SJCRH30 (cell line): Measurements from ENCODE around the gene GBP6. TPM values are rescaled to one million over a fixed set of nuclear protein-coding genes. Genes with fewer than 3 reads are reported as not detected.
"Not testable (repeated sequence)": the region's sequence is repeated elsewhere in the genome, so short reads cannot be mapped to it uniquely, and the experiment has no call there.

ENCODE experiments used
- DNase-seq, 2 experiments: peaks; one replicate each; pipeline ENCODE4 v3.0.0-alpha.2; 2015 to 2020
- H3K27ac ChIP-seq: fragments of 250-450 bp; sonication (Bioruptor Pico); 2 replicates; pipeline ENCODE4 v1.5.1; 2020; ENCODE audit warnings: mild to moderate bottlenecking, moderate library complexity
- H3K27me3 ChIP-seq: fragments of 250-450 bp; sonication (Bioruptor Pico); 2 replicates; pipeline ENCODE4 v1.5.1; 2020; ENCODE audit warnings: mild to moderate bottlenecking, moderate library complexity
- H3K36me3 ChIP-seq: fragments of 250-450 bp; sonication (Bioruptor Pico); 2 replicates; pipeline ENCODE4 v1.5.1; 2020; ENCODE audit warnings: mild to moderate bottlenecking, moderate library complexity
- H3K4me1 ChIP-seq: fragments of 250-450 bp; sonication (Bioruptor Pico); 2 replicates; pipeline ENCODE4 v1.5.1; 2020; ENCODE audit warnings: mild to moderate bottlenecking, moderate library complexity
- H3K4me3 ChIP-seq: fragments of 250-450 bp; sonication (Bioruptor Pico); 2 replicates; pipeline ENCODE4 v1.5.1; 2020; ENCODE audit warnings: mild to moderate bottlenecking, moderate library complexity
- H3K9me3 ChIP-seq: fragments of 250-450 bp; sonication (Bioruptor Pico); replicated peaks from 2 replicates; pipeline ENCODE4 v1.5.1; 2020; ENCODE audit warnings: mild to moderate bottlenecking, moderate library complexity
- total RNA-seq: library from RNA; depleted of rRNA; stranded (reverse); fragments of >200 nt; shearing (Covaris generic); gene quantifications from 2 replicates; pipeline ENCODE4 v1.2.3, GENCODE V29; 2014; rRNA removed

Gene GBP6
- total RNA-seq, 1 experiment from 2014 or later: not detected

DNA sequence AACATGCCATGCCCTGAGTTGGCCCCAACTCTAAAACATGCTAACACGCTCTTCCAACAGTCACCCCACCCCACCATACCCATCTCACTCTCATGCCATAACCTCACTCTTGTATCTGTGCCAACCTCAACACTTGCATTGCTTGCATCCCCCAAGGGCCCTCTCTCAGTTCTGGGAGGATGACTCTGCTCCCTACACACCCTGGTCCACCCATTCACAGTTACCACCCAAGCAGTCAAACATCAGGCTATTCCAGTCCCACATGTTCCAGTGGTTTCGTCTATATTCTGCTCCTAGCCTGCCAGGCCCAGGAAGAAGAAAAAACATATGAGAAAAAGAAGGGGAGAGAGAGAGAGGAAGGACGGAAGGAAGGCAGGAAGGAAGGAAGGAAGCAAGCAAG is 31.0 kb downstream of the GBP6 start:
- no peak for DNase-seq
- Histone ChIP-seq H3K9me3 (no peaks in the 10 kb centered on the region), H3K27ac (no peak overlapping the region), H3K36me3 (no peaks in the 10 kb centered on the region), H3K4me1 (no peaks in the 10 kb centered on the region), H3K27me3 (no peaks in the 10 kb centered on the region), H3K4me3 (no peak overlapping the region)

DNA sequence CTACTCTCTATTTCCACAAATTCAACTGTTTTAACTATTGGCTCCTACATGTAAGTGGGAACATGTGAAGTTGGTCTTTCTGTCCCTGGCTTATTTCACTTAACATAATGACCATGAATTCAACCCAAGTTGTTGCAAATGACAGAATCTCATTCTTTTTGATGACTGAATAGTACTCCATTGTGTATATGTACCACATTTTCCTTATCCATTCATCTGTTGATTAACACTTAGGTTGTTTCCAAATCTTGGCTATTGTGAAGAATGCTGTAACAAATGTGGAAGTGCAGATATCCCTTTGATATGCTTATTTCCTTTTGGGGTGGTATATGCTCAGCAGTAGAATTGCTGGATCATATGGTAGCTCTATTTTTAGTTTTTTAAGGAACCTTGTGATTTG is 33.0 kb downstream of the GBP6 start:
- H3K27ac ChIP-seq: no peak overlapping the region
- H3K9me3 ChIP-seq: no peaks in the 10 kb centered on the region
- no peaks in the 10 kb centered on the region for H3K4me1 ChIP-seq
- no peaks in the 10 kb centered on the region for H3K27me3 ChIP-seq
- no peak overlapping the region for H3K4me3 ChIP-seq
- DNase-seq: no peak
- no peaks in the 10 kb centered on the region for H3K36me3 ChIP-seq

DNA sequence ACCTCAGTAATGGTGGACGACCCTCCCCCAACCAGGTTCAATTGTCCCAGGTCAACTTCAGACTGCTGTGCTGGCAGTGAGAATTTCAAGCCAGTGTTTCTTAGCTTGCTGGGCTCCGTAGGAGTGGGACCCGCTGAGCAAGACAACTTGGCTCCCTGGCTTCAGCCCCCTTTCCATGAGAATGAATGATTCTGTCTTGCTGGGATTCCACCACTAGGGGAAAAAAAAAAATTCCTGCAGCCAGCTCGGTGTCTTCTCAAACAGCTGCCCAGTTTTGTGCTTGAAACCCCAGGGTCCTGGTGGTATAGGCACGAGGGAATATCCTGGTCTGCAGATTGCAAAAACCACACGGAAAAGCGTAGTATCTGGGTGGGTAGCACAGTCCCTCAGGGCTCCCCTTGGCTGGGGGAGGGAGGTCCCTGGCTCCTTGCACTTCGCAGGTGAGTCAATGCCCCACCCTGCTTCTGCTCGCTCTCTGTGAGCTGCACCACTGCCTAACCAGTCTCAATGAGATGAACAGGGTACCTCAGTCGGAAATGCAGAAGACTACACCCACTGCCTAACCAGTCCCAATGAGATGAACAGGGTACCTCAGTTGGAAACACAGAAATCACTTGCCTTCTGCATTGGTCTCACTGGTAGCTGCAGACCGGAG is 41.5 kb downstream of the GBP6 start:
- DNase-seq: no peak
- H3K9me3 ChIP-seq: no peaks in the 10 kb centered on the region
- no peaks in the 10 kb centered on the region for H3K4me1 ChIP-seq
- H3K27me3 ChIP-seq: no peaks in the 10 kb centered on the region
- H3K27ac ChIP-seq: no peak overlapping the region
- no peak overlapping the region for H3K4me3 ChIP-seq
- no peaks in the 10 kb centered on the region for H3K36me3 ChIP-seq

DNA sequence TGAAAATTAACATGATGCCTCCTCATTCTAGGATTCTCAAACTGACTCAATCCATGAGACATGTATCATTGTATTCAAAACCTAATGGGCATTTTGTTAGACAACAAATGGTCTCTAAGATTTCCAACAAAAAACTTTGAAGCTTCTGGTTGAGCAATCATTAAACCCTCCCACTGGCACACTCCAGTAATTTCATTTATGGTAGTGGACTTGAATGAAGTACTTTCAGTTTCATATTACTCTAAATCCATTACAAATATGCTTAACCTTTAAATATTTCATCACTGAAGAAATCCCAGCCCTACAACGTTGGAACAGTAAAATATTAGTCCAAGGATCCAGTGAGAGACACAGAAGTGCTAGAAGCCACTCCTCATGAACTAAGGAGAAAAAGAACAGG is 43.5 kb downstream of the GBP6 start:
- Histone ChIP-seq H3K4me3 (no peak overlapping the region), H3K27me3 (no peaks in the 10 kb centered on the region), H3K36me3 (no peaks in the 10 kb centered on the region), H3K27ac (no peak overlapping the region), H3K4me1 (no peaks in the 10 kb centered on the region), H3K9me3 (no peaks in the 10 kb centered on the region)
- no peak for DNase-seq

DNA sequence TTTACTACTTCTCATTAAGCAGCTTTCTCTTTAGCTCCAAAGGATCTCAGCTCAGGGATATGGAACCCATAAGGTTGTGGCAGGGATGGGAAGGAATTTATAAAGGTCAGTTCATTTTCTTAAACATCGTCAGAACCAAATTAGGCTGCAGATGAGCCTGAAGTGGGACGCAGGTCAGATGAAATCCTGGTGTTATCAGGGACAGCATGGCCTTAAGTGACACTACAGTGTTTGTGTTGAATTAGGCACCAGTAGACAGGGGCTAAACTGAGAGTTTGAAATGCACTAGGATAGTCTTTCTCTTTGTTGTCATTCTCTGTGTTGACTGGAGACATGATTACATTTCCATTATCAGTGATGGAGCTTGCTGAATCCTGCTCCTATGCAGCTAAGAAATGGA is 43.9 kb downstream of the GBP6 start:
- H3K27me3 ChIP-seq, H3K36me3 ChIP-seq, DNase-seq, H3K9me3 ChIP-seq, H3K4me1 ChIP-seq, H3K4me3 ChIP-seq, H3K27ac ChIP-seq: not testable (repeated sequence)

DNA sequence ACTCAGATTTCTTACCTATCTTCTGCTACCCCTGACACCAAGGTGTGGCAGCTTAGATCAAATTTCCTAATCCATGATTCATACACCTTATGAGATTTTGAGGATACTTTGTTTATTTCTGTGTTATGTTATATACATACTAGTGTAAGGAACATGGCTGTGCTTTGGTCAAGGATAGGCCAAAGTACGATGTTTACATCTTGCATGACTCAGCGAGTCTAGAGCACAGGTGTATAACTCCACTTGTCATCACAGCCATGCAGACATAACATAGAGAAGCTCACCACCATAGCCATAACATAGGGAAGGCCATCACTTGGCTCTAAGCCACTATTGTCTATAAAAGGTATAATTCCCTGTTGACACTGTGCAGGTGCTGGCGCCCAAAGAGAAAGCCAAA is 61.2 kb downstream of the GBP6 start:
- Histone ChIP-seq H3K4me3 (no peak overlapping the region), H3K4me1 (no peaks in the 10 kb centered on the region), H3K27ac (no peak overlapping the region), H3K9me3 (no peaks in the 10 kb centered on the region), H3K36me3 (no peaks in the 10 kb centered on the region), H3K27me3 (no peaks in the 10 kb centered on the region)
- no peak for DNase-seq

DNA sequence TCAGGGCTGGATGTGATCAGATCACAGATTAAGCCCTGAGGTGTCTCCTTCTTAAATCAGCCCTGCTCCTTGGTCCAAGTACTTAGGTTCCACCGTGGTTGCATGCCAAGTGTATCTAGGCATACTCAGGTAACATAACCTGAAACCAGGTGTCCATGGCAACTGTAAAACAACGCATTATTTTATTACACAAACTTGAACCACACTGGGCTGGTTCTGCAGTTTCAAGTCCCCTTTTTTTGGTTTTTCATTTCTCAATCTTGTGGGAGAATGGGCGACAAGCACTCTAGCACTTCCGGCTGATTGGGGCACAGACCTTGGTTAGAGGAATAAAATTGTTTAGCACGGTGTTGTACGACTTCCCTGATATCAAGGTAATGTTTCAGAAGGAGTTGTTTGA is 65.2 kb downstream of the GBP6 start:
- no peak for DNase-seq
- Histone ChIP-seq H3K27me3 (no peaks in the 10 kb centered on the region), H3K4me3 (no peak overlapping the region), H3K36me3 (no peaks in the 10 kb centered on the region), H3K27ac (no peak overlapping the region), H3K9me3 (no peaks in the 10 kb centered on the region), H3K4me1 (no peaks in the 10 kb centered on the region)

DNA sequence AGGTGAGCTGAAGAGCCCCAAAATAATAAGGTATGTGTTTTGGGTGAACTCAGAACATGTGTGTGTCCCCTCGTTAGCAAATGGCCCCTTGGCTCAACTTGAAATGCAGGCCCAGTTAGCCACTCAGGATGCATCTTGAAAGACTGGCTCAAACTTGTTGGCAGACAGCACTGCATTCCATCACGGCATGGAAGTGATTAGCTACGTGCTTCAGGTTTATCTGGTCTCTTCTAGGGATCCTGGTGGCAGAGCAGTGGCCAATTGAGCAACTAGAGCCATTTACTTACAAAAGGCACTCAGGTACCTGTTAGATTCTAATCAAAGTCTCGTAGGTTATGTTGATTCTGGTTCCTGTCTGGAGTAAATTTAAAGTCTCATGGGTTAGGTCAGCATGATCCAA is 65.8 kb downstream of the GBP6 start:
- H3K4me1 ChIP-seq, H3K9me3 ChIP-seq, H3K4me3 ChIP-seq, H3K36me3 ChIP-seq, H3K27ac ChIP-seq, DNase-seq, H3K27me3 ChIP-seq: not testable (repeated sequence)

DNA sequence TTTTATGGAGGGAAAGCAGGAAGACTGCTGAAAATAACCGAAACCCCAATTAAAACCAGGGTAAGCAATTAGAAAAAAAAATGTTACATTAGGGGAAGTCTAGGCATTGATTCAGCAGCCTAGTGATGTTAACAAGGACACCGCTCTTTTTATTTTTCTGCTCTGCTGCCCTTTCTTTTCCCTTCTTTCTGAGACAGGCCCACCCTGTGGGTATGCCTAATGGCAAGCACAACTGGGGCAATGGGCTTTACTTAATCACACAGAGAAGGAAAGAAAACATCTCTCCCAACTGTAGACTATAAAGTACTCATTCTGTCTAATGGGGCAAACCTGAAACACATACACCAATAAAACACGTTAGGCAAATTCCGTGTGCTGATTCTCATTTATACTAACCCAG is 69.6 kb downstream of the GBP6 start:
- H3K9me3 ChIP-seq: no peaks in the 10 kb centered on the region
- no peaks in the 10 kb centered on the region for H3K27me3 ChIP-seq
- H3K36me3 ChIP-seq: no peaks in the 10 kb centered on the region
- no peaks in the 10 kb centered on the region for H3K4me1 ChIP-seq
- no peak overlapping the region for H3K4me3 ChIP-seq
- no peak overlapping the region for H3K27ac ChIP-seq
- DNase-seq: no peak

DNA sequence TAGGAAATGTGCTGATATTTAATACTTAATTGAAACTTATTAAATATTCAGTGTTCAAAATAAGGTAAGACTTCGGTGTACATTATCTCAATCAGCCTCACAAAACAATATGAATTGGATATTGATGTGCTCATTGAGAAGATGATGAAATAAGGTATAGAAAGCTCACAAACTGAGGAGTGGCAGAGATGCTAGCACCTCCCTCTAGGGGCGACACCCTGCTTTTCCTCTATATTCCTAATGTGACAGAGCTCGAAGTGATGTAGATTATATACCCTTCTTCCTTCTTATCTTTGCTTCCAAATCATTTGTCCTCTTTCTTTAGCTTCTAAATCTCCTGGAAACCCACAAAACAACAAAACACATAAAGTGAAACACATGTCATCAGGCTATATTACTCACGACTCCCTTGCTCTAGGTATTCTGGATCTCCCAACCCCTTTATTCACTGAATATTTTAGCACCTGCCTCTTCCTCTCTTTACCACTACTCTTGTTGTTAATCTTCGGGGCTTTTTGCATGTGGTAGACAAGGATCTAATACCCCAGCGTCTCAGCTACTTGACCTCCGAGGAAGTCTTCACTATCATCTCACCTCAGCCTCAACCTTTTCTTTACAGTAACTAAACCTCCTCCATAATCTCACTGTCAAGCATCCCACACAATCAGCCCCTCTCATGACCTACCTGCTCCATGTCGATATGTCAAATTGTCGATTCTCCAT is 70.4 kb downstream of the GBP6 start:
- not testable (repeated sequence) for H3K27ac ChIP-seq, H3K9me3 ChIP-seq, DNase-seq, H3K27me3 ChIP-seq, H3K4me3 ChIP-seq, H3K4me1 ChIP-seq, H3K36me3 ChIP-seq

Other genes starting within 250 kb of the GBP6 start
- 0.47 and 0.51 TPM in 2 replicates for gene GBP2, start 237.9 kb upstream of the GBP6 start, total RNA-seq
- gene GBP7, start 188.1 kb upstream of the GBP6 start, total RNA-seq: not detected in 2 replicates
- 0.02 TPM in 1 of 2 replicates, not detected in the other for gene GBP4, start 165.1 kb upstream of the GBP6 start, total RNA-seq
- gene GBP5, start 91.2 kb upstream of the GBP6 start, total RNA-seq: 0.08 TPM in 1 of 2 replicates, not detected in the other
- gene LRRC8B, start 160.8 kb downstream of the GBP6 start, total RNA-seq: 6.5 and 9.2 TPM in 2 replicates